NCI-H1105 (cell line): ENCODE data around the gene PAK1IP1.
"Not testable (repeated sequence)": the region's sequence is repeated elsewhere in the genome, so short reads cannot be mapped to it uniquely, and the experiment has no call there.

Experiments used
- DNase-seq: peaks from one replicate; lab custom pipeline; 2025; lab: John Stamatoyannopoulos, UW

PAK1IP1 gene, protein sequence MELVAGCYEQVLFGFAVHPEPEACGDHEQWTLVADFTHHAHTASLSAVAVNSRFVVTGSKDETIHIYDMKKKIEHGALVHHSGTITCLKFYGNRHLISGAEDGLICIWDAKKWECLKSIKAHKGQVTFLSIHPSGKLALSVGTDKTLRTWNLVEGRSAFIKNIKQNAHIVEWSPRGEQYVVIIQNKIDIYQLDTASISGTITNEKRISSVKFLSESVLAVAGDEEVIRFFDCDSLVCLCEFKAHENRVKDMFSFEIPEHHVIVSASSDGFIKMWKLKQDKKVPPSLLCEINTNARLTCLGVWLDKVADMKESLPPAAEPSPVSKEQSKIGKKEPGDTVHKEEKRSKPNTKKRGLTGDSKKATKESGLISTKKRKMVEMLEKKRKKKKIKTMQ

DNA sequence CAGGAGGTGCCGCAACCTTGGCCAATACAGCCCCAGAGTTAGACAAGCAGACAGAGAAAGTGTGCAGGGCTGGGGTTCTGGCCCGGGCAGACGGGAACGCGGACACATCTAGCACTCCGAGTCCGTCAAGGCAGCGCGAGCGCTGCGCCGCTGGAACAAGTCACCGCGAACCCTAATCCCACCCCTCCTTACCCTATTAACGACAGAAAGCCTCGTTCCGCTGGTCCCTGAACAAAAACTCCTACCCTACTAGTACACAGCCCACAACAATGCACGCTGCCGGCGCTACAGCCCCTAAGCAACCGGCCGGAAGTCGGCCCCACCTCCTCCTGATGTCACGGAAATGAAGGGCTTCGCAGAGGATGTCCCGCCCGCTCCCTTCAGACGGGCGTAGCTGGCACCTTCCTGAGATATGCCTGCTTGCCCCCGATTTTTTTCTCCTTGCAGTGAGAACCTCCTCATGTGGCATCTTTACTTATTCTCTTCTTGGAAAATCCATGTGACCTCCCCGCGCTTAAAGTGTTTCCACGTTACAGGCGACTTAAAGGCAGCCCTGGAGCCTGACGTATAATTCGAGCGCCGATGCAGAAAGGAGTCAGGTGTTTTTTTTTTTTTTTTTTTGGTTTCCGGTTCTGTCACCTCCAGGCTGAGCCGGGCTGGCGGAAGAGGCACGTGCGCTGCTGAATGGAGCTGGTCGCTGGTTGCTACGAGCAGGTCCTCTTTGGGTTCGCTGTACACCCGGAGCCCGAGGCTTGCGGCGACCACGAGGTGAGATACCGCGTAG, at the start of gene PAK1IP1, which contains the start of gene C6orf52:
Gene PAK1IP1, plus strand, starts transcription at position 671 of the 784 bp plus-strand sequence. Its CDS starts 14 bp downstream, at position 685.
Gene C6orf52, minus strand, starts transcription at position 315 of the 784 bp plus-strand sequence. CDS start 7,066 bp downstream, outside the sequence.
- DNase-seq, result peak; percentile 93

DNA sequence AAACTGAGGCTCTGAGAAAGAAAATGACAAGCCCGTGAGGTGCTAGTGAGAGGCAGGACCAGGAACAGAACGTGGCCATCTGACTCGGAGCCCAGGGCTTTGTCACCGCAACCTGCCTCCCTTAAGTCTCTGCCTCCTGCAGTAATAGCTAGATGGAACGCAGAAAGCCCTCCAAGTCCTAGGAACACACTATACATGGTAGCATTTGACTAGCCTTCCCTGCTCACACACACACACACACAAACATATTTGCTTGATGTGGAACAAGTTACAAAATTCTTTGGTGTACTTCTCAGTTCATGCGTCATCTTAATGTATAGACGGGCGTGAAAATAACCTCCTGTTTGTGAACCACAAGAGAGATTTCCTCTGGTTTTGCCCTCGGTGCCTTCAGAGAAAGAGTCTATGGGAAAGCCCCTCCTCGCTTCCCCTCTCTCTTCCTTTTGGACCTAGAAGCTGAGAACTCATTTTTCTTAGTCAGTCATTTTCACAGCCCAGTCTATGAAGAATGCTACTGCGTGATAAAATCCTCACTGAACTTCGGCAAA, 39.2 kb upstream of the PAK1IP1 start:
- no peak for DNase-seq

DNA sequence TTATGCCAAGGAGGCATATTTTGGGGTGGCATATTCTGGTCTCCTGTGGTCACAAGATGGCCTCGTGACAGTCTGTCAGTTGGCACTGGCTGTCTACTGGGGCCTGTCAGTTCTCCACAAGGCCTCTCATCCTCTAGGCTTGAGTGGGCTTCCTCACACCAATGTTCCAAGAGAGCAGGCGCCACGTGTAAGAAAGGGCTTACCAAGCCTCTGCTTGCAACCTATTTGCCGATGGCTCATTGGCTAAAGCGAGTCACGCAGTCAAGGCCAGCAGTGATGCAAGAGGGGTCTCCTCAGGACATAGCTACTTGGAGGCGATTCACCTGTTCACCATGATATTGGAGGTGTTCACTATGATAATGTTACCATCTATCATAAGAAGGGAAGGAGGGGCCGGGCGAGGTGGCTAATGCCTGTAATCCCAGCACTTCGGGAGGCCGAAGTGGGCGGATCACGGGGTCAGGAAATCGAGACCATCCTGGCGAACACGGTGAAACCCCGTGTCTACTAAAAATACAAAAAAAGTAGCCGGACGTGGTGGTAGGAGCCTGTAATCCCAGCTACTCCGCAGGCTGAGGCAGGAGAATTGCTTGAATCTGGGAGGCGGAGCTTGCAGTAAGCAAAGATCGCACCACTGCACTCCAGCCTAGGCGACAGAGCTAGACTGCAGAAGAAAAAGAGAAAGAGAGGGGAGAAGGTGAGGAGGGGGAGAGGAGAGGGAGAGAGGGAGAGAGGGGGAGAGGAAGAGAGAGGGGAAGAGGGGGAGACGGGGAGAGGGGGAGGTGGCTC, 35.7 kb upstream of the PAK1IP1 start:
- no peak for DNase-seq

- peak; percentile 5 for DNase-seq
Measured at GRCh38 chr6:10659699-10660348, 34.9 kb upstream of the PAK1IP1 start.

- DNase-seq, result not testable (repeated sequence)
Measured at GRCh38 chr6:10660431-10661191, 34.2 kb upstream of the PAK1IP1 start.

DNA sequence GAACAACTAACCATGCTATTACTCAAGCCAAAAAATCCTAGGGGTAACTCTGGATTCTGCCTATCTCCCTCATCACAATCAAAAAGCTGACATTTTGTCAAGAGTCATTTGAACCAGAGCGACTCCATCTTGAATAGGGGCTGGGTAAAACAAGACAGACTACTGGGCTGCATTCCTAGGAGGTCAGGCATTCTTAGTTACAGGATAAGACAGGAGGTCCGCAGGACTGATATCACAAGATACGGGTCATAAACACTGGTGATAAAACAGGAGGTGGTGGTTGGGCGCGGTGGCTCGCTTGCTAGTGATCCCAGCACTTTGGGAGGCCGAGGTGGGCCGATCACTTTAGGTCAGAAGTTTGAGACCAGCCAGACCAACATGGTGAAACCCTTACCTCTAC, 32.6 kb upstream of the PAK1IP1 start:
- no peak for DNase-seq

DNA sequence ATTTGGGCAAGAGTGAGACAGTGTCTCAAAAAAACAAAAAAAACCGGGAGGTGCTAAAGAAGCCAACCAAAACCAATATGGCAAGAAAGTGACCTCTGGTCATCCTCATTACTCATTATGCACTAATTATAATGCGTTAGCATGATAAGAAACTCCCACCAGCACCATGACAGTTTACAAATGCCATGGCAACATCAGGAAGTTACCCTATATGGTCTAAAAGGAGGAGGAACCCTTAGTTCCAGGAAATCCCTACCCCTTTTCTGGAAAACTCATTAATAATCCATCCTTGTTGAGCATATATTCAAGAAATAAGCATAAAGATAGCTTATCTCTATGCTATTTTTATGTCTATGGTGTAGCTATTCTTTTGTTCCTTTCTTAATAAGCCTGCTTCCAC, 32.0 kb upstream of the PAK1IP1 start:
- no peak for DNase-seq

GRCh38 chr6:10665595-10665994, 29.2 kb upstream of the PAK1IP1 start:
- DNase-seq, result not testable (repeated sequence)

- no peak for DNase-seq
Measured at GRCh38 chr6:10668126-10668917, 26.4 kb upstream of the PAK1IP1 start.

DNA sequence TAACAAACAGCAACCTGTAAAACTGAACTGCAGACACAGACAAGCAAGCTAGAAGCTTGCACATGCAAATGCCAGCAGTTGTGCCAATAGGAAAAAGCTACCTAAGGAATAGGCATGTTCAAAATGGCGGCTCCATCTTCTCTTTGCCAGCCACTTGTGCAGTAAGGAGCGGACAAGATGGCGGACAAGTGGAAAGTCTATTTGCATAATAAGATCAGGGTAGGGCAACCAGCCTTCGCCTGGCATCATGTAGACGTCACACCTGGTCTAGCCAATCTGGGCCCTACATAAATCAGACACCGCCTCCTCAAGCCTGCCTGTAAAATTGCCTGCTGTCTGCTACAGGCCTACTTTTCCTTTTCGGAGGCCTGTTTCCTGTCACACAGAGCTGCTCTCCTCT, 18.4 kb upstream of the PAK1IP1 start:
- DNase-seq, result no peak

- DNase-seq, result no peak
Measured at GRCh38 chr6:10678456-10678855, 16.3 kb upstream of the PAK1IP1 start.

- DNase-seq, result no peak
Measured at GRCh38 chr6:10681795-10682194, 13.0 kb upstream of the PAK1IP1 start.

GRCh38 chr6:10682355-10682988, 12.3 kb upstream of the PAK1IP1 start:
- no peak for DNase-seq

- DNase-seq, result no peak
Measured at GRCh38 chr6:10684618-10685017, 10.2 kb upstream of the PAK1IP1 start.

GRCh38 chr6:10685092-10685915, 9.5 kb upstream of the PAK1IP1 start:
- no peak for DNase-seq

DNA sequence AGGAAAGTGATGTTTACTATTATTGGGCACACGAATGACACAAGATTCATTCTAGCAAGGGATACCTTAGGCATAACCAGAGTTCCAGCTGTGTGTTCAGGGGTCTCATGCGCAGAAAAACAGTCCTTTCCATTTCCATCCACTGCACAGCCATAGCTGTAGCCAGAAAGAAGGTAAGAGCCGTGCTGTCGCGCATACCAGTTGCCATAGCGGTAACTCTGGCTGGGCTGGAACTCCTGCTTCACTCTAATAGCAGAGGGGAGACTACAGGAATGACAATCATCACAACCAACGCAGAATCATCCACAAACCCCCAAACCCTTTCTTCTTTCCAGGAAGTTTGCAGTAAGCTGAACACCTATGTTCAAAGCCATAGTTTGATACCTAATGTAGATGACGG, 7.9 kb upstream of the PAK1IP1 start:
- no peak for DNase-seq

DNA sequence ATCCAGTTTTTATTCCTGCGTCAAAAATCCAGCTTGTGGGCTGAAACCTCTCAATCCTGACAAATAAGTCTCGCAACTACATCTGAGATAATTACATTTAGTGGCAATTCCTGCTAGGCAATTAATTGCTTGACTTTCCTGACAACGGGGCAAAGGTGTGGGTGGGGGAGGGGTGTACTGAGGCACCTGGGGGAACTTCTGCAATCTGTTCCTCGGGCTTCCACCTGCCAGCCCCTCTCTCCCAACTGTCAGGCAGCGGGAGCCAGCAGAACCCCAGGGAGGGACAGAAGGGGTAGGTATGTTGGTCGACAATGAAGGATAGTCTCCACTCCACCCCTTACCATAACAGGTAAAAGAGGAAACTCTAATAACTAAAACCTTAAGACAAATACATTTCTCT, 7.2 kb upstream of the PAK1IP1 start:
- peak; percentile 29 for DNase-seq

DNA sequence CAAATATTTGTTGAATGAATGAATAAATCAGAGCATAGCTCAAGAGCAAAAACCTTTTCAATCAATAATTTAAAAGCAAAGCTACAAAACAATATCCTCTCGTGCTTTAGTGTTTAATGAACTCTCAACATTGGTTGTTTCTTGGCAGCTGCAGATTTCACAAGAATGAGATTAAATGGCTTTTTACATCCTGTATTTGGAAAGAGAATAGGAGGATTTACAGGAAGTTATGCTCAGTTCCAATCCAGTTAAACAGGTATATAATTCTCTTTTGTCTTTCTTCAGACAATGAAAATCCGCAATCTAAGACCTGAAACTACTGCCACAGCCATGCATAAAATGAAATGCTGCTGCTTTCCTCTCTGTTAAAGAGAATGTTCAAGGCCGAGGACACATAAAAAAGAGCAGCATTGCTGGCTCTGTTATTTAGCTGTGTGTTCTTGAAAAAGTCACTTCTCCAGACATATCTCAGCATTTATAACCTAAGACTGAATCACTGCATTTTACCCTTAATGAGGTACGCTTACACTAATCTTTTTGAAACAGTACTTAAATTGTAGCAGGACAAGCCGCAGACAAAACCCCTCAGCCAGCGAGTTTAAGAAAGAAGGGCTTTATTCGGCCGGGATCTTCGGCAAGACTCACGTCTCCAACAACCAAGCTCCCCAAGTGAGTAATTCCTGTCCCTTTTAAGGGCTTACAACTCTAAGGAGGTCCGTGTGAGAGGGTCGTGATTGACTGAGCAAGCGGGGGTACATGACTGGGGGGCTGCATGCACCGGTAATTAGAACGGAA, 3.9 kb upstream of the PAK1IP1 start:
- no peak for DNase-seq
